Epithelial cell of prostate (primary cell): ENCODE results near the gene KRTAP10-8.
"Not testable (repeated sequence)": the region's sequence is repeated elsewhere in the genome, so short reads cannot be mapped to it uniquely, and the experiment has no call there.

Source experiments
- DNase-seq: peaks from one replicate; pipeline ENCODE4 v3.0.0-alpha.2; 2011; ENCODE audit warnings: low read depth, low spot score
- H3K27ac ChIP-seq: fragments of 450-650 bp; 2 replicates; pipeline ENCODE4 v1.5.1; 2017; ENCODE audit warnings: mild to moderate bottlenecking

KRTAP10-8 gene

DNA sequence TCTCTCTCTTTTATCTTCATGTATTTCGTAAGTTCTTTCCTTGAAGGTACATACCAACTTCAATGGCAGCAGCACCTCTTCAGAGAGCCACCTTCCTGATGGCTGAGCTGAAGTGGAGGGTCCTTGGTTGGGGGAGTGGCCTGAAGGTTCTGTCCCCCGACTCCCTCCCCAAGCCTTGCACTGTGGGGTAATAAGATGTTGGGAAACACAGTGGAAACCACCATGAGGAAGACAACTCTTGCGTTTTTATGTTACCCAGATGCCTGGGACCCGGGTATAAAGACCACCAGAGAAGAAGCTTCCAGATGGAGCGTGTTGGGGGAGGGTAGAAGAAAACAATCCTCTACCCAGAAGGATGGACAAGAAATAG lies 46.6 kb downstream of the KRTAP10-8 start:
- no peak overlapping the region for H3K27ac ChIP-seq

DNA sequence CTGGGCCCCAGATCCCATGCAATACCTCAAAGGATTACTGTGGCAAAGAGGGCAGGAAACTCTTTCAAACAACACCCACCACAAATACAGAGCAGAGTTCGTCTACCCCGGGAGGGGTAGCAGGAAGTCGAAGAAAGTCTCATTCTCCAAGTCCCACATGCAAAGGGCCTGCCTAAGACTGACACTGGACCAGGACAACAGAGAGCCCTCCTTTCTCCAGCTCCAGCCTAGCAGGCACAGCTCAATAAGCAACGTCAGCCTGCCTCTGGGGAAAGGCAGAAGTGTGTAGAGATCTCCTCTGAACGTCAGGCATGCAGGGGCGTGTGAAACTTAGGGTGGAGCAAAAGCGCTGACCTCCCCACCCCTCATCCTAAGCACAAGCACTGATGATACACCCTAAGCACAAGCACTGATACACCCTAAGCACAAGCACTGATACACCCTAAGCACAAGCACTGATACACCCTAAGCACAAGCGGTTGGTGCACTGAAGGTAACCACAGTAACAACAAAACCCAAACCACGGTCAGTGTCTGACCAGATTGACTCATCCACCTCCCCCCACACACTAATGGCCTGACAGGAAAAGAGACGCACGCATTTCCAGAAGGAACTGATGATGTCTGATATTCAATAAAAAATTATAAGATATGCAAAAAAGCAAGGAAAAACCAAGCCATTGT lies 47.2 kb downstream of the KRTAP10-8 start:
- DNase-seq, result no peak
- no peak overlapping the region for H3K27ac ChIP-seq

More for the DNA sequence above, 46.6 kb downstream of the KRTAP10-8 start:
- DNase-seq, result no peak

DNA sequence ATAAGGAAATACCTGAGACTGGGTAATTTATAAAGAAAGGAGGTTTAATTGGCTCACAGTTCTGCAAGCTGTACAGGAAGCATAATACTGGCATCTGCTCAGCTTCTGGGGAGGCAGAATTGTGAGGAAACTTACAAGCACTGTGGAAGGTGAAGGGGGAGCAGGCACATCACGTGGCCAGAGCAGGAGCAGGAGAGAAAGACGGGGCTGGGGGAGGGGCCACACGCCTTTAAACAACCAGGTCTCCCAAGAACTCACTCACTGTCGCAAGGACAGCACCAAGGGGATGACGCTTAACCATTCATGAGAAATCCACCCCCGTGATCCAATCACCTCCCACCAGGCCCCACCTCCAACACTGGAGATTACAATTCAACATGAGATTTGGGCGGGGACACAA lies 49.7 kb downstream of the KRTAP10-8 start:
- not testable (repeated sequence) for DNase-seq, H3K27ac ChIP-seq
